ENCODE data around the gene FCAMR.

The FCAMR gene

DNA sequence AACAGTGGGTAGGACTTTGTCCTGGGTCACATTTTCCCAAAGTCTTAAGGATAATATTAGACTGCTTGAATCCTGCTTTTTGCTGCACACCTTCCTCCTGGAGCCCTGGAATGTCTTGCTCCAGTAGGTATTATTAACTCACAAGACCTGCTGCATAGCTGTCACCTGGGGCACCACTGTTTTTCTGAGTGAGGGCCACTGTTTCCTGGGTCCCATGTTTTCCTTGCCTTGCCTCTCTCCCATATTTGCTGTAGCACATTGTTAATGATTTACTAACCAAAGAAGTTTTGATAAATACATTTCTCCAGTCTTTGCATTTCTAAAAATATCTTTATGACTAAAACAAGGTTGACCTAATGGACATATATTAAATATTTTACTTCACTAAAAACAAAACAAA is 22.5 kb upstream of the FCAMR start:
- no peak for DNase-seq (ENCODE audit: low spot score)

DNA sequence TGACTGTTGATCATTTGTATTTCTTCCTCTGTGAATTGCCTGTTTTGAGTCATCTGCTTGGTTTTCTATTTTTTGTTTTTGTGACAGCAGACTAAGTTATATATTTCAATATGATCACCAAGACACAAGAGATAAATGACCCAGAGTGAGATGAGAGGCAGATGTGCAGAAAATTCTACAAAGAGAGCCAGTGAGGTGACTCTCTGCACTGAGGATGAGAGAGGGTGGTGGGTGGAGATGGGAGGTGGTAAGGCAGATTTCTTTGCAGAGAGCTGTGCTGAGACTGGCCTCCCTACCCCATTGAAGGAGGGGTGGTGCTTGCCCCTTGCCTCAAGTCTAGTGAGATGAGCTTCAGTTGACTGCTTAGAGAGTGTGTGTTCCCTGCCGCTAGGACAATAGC is 17.6 kb upstream of the FCAMR start:
- no peak for DNase-seq (ENCODE audit: low spot score)

DNA sequence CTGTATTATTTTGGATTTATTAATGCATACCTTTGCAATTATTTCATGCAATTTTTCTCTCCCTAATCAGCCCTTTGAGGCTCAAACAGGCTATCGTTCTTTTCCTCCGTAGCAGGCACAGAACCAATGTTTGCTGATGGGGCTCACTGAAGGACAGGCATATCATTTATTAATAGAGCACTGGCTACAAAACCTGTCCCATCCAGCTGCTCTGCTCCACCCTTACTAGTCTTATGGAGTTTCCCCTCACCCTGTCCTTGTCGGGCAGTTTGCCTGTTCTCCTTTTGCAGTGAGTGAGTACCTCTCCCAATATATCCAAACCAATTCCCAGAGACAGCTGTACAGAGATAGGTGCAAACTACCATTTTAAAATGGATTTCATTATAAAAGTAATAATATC is 16.6 kb upstream of the FCAMR start:
- no peak for DNase-seq (ENCODE audit: low spot score)

DNA sequence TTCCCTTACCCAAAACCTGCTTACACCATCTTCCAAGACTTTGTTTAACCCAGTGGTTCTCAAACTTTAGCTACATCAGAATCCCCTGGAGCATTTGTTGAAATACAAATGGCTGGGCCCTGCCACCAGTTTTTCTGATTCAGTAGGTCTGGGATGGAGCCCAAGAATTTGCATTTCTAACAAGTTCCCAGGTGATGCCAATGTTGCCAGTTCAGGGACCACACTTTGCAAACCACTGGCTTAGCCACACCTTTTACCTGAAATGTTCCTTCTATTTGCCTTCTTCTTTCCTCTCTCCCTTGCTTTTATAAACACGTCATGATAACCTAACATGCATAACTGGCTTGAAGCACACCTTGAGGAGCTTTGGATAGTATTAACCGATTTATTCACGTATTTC is 16.1 kb upstream of the FCAMR start:
- DNase-seq (ENCODE audit: low spot score): no peak

DNA sequence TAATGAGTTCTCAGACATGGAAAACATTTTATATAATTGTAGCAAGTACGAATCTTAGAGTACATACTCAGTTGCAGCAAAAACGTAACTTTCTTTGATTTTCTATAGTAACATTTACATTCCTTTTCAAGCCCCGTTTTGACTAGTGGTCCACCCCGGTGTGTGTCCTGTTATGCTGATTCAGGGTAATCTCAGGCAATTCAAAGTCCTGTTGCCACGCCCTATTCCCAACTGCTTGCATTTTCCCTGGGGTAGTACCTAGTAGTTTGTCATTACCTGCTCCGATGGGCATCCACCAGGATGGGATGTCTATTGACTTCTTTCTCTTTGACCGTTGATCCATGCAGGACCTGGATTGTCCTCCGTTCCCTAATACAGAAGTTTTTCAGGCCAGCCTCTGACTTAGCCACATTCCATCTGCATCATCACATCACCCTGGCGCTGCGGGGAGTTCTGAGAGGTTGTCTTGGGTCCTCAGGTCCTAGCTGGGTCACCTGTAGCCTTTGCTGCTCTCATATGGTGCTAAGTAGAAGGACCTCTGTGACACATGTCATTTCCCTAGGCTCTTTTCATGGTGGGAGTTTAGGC is 15.0 kb upstream of the FCAMR start:
- no peak for DNase-seq (ENCODE audit: low spot score)

DNA sequence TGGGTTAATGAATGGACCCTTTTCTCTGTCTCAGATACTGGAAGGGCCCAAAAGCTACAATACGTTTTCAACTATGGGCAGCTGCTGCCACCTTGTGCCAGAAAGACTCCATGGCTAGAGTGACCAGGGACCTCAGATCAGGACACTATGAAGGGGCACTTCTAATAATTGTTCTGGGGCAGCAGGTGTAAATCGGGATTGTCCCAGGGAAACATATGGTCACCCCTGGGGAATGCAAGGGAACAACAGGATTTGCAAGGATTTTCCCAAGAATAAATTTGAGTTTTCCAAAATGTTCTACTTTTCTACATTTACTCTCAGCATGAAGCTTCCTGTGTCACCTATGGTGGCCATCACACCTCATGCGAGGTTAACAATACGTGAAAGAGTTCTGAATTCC is 12.0 kb upstream of the FCAMR start:
- peak; percentile 60 for DNase-seq (ENCODE audit: low spot score)

DNA sequence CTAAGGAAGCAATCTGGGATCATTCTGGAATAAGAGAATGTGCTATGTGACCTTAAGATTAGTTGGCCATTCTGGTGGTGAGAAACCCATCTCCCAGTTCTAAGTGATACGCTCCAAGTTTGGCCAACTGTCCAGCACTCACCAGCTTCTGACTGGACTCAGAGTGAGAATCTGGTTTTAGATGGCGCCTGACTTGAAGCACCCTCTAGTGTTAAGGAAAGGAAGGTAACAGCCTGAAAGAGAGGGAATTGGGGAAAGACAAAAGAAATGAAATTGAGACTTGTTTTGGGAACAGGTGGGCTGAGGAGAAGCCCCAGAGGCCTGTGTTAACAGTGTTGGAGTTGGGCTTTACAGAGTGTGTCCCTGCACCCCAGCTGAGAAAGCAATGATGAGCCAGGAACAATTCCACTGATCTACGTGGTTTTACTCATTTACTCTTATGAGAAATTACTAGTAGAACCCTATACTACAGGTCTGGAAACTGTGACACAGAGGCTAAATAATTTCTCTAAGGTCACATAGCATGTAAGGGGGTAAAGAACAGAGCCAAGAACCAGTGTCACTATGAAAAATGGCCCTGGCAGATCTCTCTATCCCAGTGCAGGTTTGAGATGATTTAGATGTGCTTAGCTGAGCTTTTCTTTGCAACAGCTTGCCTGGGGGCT is 9.3 kb upstream of the FCAMR start:
- no peak for DNase-seq (ENCODE audit: low spot score)

DNA sequence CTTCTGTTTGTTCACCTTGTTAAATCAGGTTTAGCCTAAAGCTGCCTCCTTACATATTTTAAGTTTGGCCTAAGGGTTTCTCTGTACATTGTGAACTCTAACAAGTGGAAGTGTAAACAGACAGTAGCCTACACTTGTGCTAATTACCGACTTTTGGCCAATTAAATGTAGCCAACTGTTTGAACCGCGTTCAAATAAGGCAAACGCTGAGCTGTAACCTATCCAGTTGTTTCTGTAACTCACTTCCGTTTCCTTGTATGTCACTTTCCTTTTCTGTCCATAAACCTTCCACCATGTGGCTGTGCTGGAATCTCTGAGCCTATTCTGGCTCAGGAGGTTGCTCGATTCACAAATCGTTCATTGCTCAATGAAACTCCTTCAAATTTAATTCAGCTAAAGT is 8.0 kb upstream of the FCAMR start:
- no peak for DNase-seq (ENCODE audit: low spot score)

DNA sequence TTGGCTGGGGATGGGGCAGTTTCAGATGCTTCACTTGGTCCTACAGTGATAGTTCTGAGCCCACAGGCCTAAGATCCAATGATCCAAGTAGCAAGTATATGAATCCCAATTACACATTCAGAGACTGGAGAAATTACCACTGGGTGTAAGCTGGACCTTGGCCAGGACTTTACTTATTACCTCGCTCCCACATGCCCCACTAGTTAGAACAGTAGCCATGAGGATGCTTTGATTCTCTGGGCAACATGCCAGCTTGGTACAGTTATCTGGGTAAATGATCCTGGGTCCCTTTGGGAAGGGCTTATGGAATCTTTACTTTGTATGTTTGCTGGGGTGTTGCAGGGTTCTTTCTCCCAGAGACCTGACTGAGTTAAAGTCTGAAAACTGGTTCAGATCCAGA is 5.0 kb upstream of the FCAMR start:
- no peak for DNase-seq (ENCODE audit: low spot score)

DNA sequence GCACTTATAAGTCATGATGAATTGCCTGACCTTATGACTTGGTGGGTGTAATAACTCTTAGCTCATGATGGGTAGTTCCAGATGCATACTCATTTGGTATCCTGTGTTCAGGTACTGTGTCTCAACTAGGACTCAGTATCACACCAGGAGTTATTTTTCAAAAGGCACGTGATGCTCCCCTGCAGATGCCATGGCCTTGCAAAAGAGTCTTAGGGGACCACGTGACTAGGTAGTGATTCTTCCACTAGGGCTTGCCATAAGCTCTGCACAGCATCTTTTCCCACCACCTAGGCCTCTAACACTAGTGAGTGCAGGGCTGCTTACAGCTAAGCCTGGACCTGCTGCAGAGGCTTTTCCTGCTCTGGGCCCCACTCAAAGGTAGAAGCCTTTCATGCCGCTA is 3.9 kb upstream of the FCAMR start:
- DNase-seq (ENCODE audit: low spot score): no peak

DNA sequence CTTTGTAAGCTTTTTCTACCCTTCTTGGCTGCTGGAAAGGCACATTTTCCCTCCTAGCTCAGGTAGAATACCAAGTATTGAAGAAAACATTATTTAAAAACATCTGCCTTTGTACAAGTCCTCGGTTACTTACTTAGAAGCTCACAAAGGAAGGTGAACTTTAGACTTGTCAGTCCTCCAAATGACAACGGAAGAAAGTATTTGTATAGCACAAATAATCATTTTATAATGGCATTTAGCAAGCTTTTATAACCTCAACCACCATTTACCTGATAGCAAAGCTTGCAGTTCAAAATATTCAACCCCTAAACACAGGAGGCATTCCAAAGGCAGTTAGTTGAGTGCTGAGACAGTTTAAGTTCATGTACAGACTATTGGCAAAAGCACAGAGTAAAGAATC is 2.5 kb upstream of the FCAMR start:
- DNase-seq (ENCODE audit: low spot score): no peak

DNA sequence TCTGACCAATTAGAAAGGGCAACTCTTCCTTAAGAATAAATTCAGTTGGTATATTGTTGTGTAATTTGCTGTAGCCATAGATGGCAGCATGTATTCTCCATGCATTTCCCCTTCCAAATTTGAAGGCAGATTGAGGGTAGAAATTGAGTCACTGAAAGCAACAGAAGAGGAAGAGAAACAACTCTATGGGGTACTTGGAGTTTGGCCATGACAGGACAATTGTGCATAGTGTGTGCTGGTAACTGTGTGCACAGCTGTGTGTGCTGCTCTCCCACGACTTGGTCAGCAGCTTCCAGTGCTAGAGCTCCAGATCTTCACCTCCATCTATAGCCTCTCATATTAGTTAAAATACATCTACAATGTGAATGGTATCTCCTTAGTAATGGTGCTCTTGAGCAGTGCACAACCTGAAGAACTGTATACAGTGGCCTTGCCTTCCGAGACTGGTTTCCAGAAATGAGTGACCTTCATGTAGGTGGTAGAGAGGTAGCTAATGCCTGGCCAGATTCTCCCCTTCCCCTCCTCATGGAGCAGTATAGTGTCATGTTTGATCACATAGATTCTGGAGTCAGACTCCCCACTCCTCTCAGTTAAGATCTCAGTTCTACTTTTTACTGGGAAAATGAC is 882 bp upstream of the FCAMR start:
- DNase-seq (ENCODE audit: low spot score): no peak

DNA sequence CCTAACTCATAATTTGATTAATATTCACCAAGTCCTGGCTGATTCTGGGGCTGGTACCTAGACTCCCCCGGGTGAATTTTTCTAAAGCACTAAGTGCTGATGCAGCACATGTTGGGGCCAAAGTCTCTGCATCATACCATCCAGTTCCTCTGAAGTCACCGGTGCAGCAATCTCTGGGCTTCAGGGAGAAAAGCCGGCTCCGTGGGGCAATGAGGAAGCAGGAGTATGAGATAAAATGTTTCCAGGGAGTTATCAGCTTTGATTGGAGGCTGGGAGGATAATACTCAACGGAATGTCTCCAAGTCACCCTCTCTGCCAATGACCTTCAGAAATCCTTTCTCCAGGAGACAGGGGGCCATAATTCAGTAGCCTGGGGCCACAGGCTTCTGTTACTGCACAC is 1.2 kb downstream of the FCAMR start:
- DNase-seq (ENCODE audit: low spot score): no peak

DNA sequence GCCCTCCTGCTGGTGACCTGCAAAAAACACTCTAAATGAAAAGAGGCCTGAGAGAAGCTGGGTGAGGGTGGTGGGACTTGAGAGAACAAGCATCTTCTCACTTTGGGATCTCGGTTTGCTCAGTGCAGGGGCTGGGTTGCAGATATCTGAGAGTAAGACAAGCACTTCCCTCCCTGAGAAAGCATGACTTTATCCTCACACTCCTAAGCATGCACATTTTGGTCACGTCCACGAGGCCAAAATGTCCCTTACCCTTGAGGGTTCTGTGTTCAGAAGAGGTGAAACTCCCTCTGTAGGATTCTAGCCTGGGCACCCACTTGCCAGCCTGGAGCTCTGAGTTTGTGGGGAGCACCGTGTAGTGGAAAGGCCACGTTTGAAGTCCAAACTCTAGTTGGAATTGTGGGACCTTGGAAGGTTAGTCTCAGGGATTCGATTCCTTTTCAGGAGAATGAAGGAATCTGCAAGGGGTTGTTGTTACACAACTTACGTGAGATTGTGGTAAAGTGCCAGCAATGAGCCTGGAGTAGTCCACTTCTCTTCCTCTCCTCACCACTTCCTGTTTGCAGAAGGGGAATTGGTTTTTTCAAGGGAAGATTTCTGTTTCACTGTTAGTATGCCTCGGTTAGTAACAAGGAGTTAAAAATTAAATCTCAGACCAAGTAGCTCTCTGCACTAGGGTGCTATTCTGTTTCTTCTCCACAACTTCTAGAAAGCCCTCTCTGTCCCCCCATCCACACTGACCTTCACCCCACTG is 3.0 kb downstream of the FCAMR start:
- no peak for DNase-seq (ENCODE audit: low spot score)

DNA sequence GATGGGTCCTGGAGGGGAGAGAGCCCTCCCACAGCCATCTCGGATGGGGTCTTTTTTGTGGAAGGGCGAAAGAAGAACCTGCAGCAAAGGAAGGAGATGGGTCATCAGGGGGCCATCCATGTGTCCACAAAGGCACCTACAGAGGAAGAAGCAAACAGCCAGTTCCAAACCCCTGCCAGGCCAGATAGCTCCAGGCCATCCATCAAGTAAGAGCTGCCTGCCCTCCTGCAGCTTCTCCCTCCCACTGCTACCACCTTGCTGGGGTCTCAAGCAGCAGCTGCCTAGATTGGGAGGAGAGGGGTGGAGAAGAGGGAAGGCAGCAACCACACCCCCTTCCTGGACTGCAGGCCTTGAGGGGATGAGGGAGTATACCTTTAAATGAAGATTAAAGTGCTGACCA is 4.5 kb downstream of the FCAMR start:
- DNase-seq (ENCODE audit: low spot score): no peak

DNA sequence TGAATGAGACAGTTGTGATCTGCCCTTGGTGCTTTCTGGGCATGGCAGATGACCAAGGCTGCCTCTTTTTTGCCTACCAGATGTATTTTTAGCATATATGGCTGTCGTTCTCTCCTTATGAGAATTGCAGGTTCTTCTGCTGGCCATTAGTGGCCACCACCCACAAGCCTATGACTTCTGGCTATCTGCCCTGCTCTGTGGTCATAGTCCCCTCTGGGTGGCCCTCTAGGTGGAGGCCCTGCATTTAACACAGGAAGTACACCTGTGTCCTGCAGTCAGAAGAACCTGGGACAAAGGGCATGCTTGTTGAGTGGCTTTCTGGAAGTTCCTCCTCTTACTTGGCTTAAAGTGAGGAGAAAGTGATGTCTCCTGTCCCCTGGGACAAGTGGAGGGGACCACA is 6.5 kb downstream of the FCAMR start:
- no peak for DNase-seq (ENCODE audit: low spot score)

DNA sequence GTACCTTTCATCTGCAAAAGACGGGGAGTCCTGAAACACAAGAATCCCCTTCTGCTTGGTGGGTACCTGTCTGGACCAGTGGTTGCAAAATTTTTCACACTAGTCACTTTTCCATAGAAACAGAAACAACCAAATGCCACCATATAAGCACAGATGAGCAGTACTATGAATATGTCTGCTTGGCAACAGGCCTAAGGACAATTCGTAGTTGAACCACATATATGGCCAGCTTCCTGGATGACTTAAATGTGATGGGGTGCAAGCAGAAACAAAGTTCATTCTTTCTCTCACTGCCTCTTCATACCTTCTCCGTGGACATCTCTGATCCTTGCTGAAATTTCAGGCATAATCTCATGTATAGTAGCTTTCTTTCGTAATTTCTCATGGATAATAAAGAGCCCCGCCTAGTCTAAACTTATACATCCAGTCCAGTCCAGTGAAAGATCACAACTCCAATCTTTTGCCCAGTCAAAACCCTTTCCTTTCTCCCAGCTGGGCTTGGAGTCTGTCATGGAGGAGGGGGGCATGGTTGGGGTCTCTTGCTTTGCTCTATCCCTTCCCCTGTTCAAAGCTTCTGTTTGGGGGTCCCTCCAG is 7.0 kb downstream of the FCAMR start:
- no peak for DNase-seq (ENCODE audit: low spot score)

DNA sequence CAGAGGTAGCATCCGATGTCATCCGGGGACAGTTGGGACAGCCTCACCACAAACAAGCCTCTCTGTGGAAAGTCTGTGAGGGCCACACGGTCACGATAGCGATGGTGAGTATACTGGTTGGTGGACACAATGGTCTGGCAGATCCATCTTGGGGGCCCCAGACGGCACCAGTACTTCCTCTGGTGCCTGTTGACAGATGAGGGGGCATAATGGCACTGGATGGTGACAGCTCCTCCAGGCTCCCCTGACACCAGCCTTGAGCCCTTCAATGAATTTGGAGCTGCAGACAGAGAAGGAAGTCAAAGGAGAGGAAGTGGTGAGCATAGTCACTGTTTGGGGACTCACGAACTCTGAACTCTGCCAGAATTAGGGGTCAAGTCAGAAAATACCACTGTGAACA is 8.0 kb downstream of the FCAMR start:
- DNase-seq (ENCODE audit: low spot score): no peak

DNA sequence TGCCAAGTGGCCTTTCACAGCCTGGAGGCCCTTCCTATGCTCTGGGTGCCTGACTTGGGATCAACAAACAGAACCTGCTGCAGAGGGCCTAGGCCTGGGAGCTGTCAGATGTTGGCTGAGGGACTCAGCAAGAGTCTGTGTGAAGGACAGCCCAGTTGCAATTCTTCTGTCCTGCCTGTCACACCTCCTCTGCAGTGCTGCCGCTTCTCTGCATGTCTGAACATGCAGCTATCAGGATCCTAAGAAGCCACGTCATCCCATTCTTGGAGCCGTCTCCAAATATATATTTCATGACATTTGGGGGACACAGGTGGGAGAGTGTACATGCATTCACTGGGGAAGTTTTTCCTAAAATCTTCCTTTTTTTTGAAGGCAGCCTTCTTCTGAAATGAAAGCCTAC is 8.6 kb downstream of the FCAMR start:
- DNase-seq (ENCODE audit: low spot score): no peak

DNA sequence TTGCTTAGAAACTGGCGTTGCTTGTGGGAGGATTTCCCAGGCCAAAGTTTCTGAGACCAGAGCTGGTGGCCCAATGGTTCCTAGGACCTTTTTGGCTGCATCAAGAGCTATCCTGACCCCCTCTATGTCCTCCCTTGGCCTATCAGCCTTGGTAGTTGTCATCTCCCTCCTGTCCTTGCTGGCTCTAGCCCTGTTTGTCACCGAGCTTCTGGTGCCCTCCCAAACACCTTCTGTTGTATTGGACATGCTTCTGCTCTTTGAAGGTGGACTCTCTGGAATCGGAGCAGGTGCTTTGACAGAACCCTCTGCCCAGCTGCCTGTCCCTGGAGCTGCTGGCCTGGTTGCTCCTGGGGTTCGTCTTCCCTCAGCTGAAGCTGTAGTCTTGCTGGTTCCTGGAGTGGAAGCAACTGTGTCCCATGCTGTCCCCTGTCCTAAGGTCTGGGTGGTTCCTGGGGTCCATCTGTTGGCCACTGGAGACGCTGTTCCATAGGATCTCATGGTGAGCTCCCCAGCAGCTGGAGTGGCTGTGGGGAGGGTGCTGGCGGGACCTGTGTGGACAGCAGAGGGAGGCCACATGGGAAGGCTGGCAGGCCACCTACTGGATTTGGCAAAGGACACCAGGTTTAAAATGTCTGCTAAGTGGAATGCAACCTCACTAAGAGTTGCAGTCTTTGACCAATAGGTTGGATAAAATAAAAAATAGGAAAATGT is 9.4 kb downstream of the FCAMR start:
- no peak for DNase-seq (ENCODE audit: low spot score)

DNA sequence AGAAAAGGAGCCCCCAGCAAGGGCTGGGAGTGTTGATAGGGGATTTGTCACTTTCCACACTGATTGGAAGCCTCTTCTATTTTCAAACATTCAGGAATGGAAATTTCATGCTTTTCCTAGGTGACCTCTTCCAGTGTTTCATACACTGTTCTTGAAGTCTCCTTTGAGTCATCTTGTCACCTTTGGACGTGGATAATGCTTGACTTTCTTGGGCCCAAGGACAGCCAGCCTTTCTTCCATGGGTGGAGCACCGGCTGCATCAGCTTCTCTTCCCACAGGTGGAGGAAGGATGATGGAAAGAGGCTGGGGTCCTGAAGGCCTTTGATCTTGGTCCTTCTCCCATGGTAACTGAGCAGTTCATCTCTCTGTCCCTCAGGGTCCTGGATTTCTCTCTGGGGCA is 12.1 kb downstream of the FCAMR start:
- no peak for DNase-seq (ENCODE audit: low spot score)

DNA sequence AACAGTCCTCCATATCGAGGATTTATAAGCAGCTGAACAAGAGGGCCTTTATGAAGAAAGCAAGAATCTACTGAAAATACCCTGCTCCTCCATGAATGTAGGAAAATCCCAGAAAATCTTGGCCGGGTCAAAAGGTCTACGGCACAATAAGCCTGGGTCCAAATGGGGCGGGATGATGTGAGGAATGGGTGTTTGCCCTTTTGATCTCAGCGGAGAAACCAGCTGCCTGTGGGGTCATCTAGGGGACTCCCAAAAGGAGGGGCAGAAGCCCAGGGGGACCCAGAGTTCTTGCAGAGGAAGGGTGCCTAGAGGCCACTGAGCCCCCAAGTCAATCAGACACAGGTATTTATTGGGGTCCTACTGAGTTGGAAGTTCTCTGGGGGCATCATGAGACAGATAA is 12.6 kb downstream of the FCAMR start:
- DNase-seq (ENCODE audit: low spot score): no peak
